ENCODE data around the gene HEPH.
A peak's percentile ranks its signal among the peaks of the same experiment; 100 is the strongest.
"Not testable (repeated sequence)": the region's sequence is repeated elsewhere in the genome, so short reads cannot be mapped to it uniquely, and the experiment has no call there.

HEPH gene

GRCh38 chrX:66191563-66191962 lies 27.5 kb downstream of the HEPH start:
- peaks cover 6% of the 10 kb centered on the region for H3K4me1 Mint-ChIP-seq
- peaks cover 6% of the 10 kb centered on the region for H3K36me3 Mint-ChIP-seq
- no peak for ATAC-seq
- no peak overlapping the region for H3K4me3 Mint-ChIP-seq
- no peak overlapping the region for H3K27ac Mint-ChIP-seq
- DNase-seq (ENCODE audit: low spot score in 2 of 2): no peak
- H3K9me3 Mint-ChIP-seq: no peaks in the 10 kb centered on the region

DNA sequence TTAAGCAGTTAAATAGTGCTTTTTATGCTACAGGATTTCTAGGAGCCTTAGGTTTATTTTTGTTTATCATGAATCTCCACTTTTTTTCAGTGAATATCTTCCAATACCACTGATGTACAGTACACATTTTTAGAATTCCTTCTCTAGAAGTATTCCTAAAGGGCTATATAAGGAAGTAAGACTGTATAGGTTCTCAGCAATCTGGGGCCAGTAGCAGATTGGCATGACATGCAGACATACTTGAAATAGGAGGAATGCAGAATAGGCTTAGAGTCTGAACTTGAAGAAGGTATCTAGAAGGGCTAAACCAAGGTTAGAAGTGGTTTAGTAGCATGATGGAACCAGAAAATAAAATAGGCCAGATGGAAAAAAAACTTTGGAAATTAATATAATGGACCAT lies 29.8 kb downstream of the HEPH start:
- no peak overlapping the region for H3K27ac Mint-ChIP-seq
- peaks cover 6% of the 10 kb centered on the region for H3K36me3 Mint-ChIP-seq
- no peaks in the 10 kb centered on the region for H3K9me3 Mint-ChIP-seq
- ATAC-seq (no peak), DNase-seq (ENCODE audit: low spot score in 2 of 2) (no peak)
- H3K4me1 Mint-ChIP-seq: peaks cover 6% of the 10 kb centered on the region
- no peak overlapping the region for H3K4me3 Mint-ChIP-seq

DNA sequence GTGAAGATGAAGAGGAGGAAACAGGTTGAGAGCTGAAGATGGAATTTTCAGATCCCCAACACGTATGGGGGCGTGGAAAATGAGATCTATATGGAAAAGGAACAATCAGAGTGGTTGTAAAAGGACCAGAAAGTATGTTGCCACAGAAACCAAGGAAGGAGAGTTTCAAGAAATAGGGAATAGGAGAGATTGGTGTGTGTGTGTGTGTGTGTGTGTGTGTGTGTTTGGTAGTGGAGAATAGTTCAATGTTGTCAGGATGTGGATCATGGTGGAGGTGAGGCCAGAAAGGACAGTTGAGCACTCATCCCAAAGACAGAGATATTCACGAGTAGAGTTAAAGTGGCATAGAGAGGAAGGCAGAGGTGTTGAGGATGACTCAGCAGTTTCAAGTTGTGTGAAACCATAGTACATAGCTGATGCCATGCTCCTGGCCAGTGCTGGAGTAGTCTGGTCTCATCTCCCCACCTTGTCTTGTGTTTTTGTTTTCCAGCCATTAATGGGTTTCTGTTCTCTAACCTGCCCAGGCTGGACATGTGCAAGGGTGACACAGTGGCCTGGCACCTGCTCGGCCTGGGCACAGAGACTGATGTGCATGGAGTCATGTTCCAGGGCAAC lies 36.1 kb downstream of the HEPH start:
- peak; percentile 81 for ATAC-seq
- peaks cover under 1% of the 10 kb centered on the region for H3K36me3 Mint-ChIP-seq
- H3K4me1 Mint-ChIP-seq: peaks cover 26% of the 10 kb centered on the region
- no peak overlapping the region for H3K4me3 Mint-ChIP-seq
- H3K27ac Mint-ChIP-seq: peak overlapping the region; percentile 65
- H3K9me3 Mint-ChIP-seq: no peaks in the 10 kb centered on the region
- no peak for DNase-seq (ENCODE audit: low spot score in 2 of 2)

DNA sequence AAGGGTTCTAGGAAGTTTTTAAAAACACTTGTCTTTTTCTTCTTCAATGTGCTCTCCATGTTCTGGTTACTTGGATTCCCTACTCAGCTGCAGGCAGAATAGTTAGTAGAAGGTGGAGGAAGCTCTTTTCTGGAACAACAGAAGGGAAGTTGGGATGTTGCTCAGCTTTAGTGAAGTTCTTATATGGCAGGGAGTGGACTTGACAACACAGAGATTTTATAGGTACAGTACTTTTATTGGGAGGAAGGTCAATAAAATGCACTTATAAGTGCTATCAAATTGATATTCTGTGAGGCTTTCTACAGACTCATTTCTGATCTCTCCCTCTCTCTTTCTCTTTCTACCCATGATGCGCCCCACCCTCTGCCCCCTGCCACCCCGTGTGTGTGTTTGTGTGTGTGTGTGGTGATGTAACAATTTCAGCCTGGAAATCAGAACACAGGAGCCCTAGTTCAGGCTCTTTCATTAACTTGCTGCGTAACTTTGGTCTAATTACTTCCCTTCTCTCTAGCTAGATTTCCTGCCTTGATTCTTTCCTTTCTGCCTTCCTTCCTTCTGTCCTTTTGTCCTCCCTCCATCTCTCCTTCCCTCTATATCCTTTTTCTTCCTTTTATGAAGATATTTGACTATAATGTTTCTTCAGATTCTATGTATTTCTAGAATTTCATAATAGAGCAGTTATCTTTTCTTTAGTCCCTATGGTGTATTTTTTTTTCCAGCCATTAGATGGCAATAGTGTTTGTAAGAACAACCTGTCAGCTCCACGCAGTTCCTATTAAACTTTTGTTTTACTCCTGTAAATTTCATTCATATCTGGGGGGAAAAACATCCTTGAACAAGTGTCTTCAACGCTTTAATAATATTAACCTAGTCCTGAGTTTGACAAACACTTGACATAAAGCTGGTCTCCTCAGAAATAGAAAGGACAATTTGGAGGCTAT lies 37.1 kb downstream of the HEPH start:
- Mint-ChIP-seq H3K36me3 (no peaks in the 10 kb centered on the region), H3K4me1 (peaks cover 26% of the 10 kb centered on the region), H3K4me3 (no peak overlapping the region), H3K9me3 (no peaks in the 10 kb centered on the region), H3K27ac (no peak overlapping the region)
- ATAC-seq (no peak), DNase-seq (ENCODE audit: low spot score in 2 of 2) (no peak)

GRCh38 chrX:66203114-66203513 lies 39.1 kb downstream of the HEPH start:
- no peak for DNase-seq (ENCODE audit: low spot score in 2 of 2)
- H3K4me3 Mint-ChIP-seq: no peak overlapping the region
- no peaks in the 10 kb centered on the region for H3K9me3 Mint-ChIP-seq
- H3K4me1 Mint-ChIP-seq: peaks cover 26% of the 10 kb centered on the region
- H3K36me3 Mint-ChIP-seq: no peaks in the 10 kb centered on the region
- no peak for ATAC-seq
- no peak overlapping the region for H3K27ac Mint-ChIP-seq

GRCh38 chrX:66221856-66222255 lies 57.8 kb downstream of the HEPH start:
- DNase-seq (ENCODE audit: low spot score in 2 of 2): no peak
- H3K36me3 Mint-ChIP-seq: no peaks in the 10 kb centered on the region
- H3K9me3 Mint-ChIP-seq: no peaks in the 10 kb centered on the region
- H3K4me1 Mint-ChIP-seq: no peaks in the 10 kb centered on the region
- no peak overlapping the region for H3K27ac Mint-ChIP-seq
- H3K4me3 Mint-ChIP-seq: no peak overlapping the region
- ATAC-seq: no peak

- no peak for ATAC-seq
- Mint-ChIP-seq H3K27ac (no peak overlapping the region), H3K36me3 (no peaks in the 10 kb centered on the region)
Observed at GRCh38 chrX:66232296-66232695, 68.2 kb downstream of the HEPH start.

DNA sequence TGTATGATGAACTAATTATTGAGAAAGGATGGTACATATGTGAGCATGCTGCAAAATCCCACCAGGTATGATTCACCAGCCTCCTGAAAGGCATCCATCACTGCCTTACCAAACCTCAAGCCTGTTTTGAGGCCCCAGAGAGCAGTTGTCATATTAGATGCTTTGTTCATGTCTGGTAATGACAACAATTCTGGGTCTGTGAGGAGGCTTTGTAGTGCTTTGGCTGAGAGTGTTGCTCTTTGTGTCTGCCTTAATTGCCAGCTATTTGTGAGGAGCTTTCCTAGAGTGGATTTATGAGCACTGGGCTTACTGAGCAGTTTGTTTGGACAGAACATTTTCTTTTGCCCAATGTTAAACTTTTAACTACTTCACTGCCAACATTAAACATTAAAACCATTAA lies 69.2 kb downstream of the HEPH start:
- H3K4me3 Mint-ChIP-seq: no peak overlapping the region
- no peak for ATAC-seq
- no peak overlapping the region for H3K27ac Mint-ChIP-seq

More at GRCh38 chrX:66232296-66232695, 68.2 kb downstream of the HEPH start:
- Mint-ChIP-seq H3K4me3 (no peak overlapping the region), H3K9me3 (no peaks in the 10 kb centered on the region), H3K4me1 (no peaks in the 10 kb centered on the region)
- no peak for DNase-seq (ENCODE audit: low spot score in 2 of 2)

GRCh38 chrX:66233904-66234303 lies 69.9 kb downstream of the HEPH start:
- not testable (repeated sequence) for H3K4me1 Mint-ChIP-seq; DNase-seq (ENCODE audit: low spot score in 2 of 2); H3K27ac Mint-ChIP-seq; ATAC-seq; H3K4me3 Mint-ChIP-seq; H3K36me3 Mint-ChIP-seq; H3K9me3 Mint-ChIP-seq

More for the DNA sequence above, 69.2 kb downstream of the HEPH start:
- DNase-seq (ENCODE audit: low spot score in 2 of 2): no peak
- Mint-ChIP-seq H3K36me3 (no peaks in the 10 kb centered on the region), H3K9me3 (no peaks in the 10 kb centered on the region), H3K4me1 (no peaks in the 10 kb centered on the region)

DNA sequence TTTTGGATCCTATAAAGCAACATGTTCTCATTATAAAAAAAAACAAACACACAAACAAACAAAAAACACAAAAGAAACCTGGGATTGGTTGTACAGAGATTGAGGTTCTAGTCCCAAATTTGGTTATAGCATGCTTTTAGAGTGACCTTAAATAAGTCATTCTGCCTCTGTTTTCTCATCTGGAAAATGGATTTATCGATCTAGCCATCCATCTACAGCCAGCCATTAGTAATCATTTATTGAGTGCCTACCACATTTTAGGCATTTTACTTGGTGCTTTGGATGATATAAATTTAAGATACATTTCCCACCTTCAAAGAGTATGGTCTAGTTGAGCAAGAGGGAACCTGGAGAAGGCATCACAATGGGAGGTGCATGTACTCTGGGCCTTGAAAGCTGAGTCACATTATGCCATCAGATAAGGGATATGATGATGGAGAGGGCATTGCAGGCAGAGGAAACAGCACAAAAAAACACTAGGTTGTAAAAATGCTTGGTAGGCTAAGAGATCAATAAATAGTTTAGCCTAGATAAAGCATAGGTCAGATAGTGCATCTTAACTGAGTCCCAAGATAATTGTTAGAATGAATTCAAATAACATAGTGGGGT lies 91.4 kb downstream of the HEPH start:
- no peaks in the 10 kb centered on the region for H3K36me3 Mint-ChIP-seq
- ATAC-seq (no peak), DNase-seq (ENCODE audit: low spot score in 2 of 2) (no peak)
- no peak overlapping the region for H3K4me3 Mint-ChIP-seq
- H3K9me3 Mint-ChIP-seq: peaks cover 7% of the 10 kb centered on the region
- no peaks in the 10 kb centered on the region for H3K4me1 Mint-ChIP-seq
- H3K27ac Mint-ChIP-seq: no peak overlapping the region

DNA sequence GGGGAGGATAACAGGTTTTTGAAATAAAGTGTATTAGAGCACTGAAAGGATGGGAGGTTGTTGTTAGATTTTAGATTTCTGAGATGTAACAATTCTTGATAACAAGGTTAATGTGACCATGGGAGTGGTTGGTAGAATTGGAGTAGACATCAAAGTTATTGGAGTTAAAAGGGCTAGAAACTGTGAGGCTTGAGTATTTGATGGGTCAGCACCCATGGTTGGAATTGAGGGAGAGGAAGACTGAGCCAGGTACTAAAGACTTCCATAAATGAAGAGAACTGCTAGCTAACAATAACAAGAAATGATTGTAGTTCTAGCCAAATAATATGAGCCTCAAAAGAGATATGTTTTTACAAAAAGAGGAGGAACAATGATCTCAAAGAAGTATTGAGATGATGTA lies 98.8 kb downstream of the HEPH start:
- no peak for DNase-seq (ENCODE audit: low spot score in 2 of 2)
- no peak for ATAC-seq
- no peak overlapping the region for H3K4me3 Mint-ChIP-seq
- H3K9me3 Mint-ChIP-seq: no peaks in the 10 kb centered on the region
- H3K36me3 Mint-ChIP-seq: no peaks in the 10 kb centered on the region
- H3K27ac Mint-ChIP-seq: no peak overlapping the region
- no peaks in the 10 kb centered on the region for H3K4me1 Mint-ChIP-seq

Measured in stimulated activated effector memory CD8-positive, alpha-beta T cell treated with anti-CD3 and anti-CD28 coated beads, Interleukin-12 subunit alpha, Interleukin-12 subunit beta, amount 100 ng/mL, for 72 hours (primary cell).